ENCODE data around the gene SAMD5.

GRCh38 chr6:147467428-147467827 lies 41.1 kb upstream of the SAMD5 start:
- TF ChIP-seq POLR2AphosphoS5 (IDR thresholded peaks at IDR 0.05; ENCODE audit: low read length) (no peak), CTCF (IDR thresholded peaks at IDR 0.05 in 2 of 3, conservative IDR thresholded peaks at IDR 0.05 in 1 of 3; ENCODE audit: control insufficient read depth in 2 of 3, extremely low read depth in 1 of 3, insufficient read depth in 1 of 3, low read depth in 3 of 3, low read length in 3 of 3) (no peak), NR2C2 (IDR thresholded peaks at IDR 0.05; ENCODE audit: borderline replicate concordance, control insufficient read depth, insufficient read length, low read depth) (no peak), MYC (IDR thresholded peaks at IDR 0.05; ENCODE audit: insufficient read depth, insufficient read length, insufficient replicate concordance, low read length, severe bottlenecking) (no peak), NRF1 (conservative IDR thresholded peaks at IDR 0.05; ENCODE audit: low read depth, low read length) (no peak), PAX5 (IDR thresholded peaks at IDR 0.05; ENCODE audit: borderline replicate concordance, low read depth, low read length) (no peak), SMAD1 (IDR thresholded peaks at IDR 0.05; ENCODE audit: low read depth, partially characterized antibody) (no peak)
